ENCODE data around the gene RBMS3.
"Not testable (repeated sequence)": the region's sequence is repeated elsewhere in the genome, so short reads cannot be mapped to it uniquely, and the experiment has no call there.

The RBMS3 gene

DNA sequence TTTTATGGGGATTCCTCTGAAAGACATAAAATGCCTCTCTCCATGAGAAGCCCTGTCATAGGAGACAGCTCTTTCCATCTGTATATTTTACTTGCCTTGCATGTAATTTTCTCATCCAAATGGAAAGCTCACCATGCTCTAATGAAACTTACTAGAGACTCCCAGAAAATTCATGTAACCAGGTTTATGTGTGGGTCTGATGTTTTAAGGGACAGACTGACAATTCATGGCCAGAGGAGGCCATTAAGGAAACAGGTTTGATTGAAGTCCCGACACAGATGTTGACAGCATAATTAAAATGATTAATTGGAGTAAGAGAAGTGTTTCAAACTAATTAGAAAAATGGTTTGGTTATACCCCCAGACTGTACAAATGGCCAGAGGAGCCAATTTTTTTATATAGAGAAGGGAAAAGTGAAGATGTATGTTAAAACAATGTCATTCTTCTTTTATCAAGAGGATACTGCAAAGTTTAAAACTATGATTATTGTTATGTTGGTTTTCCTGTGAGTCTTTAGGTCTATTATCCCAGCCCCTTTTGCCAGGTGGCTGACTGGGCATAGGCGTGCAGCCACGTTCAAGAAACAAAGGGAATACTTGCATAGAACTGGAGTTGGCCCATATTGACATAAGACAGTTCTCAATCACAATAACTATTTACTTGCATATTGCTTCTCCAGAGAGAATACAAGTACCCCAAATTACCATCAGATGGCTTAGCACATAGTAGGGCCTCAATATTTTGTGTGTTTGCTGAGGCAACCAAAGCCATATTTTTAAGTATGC, 64.8 kb downstream of the RBMS3 start:
- no peak for DNase-seq

DNA sequence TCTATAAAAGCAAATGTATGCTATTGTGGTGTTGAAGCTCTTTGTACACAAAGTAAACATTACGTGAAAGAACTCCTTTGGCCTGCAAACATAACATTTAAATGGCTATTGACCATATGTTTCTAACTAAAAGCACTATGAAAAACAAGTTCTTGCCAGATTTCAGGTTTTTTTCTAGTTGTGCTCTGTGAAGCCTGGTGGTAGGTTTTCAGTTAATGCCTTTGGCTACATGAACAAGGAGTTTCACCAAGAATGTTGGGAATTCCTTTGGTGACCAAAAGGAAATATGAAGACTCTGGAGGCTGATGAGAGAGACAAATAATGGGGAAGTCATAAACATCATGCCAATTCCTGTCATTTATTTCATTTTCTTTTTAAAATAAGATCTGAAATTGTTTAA, 66.0 kb downstream of the RBMS3 start:
- DNase-seq = no peak

GRCh38 chr3:29347412-29347811, 66.5 kb downstream of the RBMS3 start:
- DNase-seq = no peak

GRCh38 chr3:29348316-29348715, 67.4 kb downstream of the RBMS3 start:
- DNase-seq = no peak

DNA sequence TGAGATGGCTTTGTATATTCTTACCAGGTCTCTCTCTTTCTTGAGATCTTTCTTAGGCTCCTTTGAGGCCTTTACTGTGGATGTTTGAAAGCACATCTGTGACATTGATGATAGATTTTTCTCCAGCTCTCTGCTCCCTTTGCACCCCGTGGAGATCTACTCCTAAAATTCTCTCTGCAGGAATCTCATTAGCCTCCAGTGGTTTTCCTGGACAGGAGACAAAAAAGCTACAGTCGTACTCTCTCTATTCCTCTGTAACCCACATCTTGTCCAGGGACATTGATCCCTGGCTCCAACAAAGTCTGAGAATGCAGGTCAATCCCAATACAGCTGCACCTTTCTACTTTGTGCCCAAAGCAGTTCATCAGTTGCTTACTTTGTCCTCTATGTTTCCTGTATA, 68.2 kb downstream of the RBMS3 start:
- no peak for DNase-seq

GRCh38 chr3:29353807-29354206, 72.9 kb downstream of the RBMS3 start:
- no peak for DNase-seq

- no peak for DNase-seq
These were observed 74.0 kb downstream of the RBMS3 start for GRCh38 chr3:29354894-29355293.

DNA sequence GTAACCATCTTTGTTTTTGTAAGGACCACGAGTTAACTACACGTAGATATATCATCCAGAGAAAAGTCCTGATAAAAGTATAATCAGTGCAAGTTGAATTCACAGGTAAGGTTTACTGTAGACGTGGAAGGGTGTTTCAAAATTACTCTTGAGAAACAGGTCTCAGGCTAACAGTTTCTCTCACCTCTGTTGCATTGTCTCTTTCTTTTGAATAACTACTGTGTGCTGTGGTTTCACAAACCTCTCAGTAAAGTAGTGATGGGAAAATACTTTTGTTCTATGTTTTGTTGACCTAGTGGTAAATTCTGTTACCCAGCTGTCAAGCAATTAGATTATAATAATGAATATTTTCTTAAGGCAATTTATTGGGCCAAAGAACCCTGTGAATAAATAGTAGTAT, 75.2 kb downstream of the RBMS3 start:
- no peak for DNase-seq

DNA sequence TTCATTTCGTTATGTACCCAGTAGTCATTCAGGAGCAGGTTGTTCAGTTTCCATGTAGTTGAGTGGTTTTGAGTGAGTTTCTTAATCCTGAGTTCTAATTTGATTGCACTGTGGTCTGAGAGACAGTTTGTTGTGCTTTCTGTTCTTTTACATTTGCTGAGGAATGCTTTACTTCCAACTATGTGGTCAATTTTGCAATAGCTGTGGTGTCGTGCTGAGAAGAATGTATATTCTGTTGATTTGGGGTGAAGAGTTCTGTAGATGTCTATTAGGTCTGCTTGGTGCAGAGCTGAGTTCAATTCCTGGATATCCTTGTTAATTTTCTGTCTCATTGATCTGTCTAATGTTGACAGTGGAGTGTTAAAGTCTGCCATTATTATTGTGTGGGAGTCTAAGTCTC, 79.4 kb downstream of the RBMS3 start:
- not testable (repeated sequence) for DNase-seq

DNA sequence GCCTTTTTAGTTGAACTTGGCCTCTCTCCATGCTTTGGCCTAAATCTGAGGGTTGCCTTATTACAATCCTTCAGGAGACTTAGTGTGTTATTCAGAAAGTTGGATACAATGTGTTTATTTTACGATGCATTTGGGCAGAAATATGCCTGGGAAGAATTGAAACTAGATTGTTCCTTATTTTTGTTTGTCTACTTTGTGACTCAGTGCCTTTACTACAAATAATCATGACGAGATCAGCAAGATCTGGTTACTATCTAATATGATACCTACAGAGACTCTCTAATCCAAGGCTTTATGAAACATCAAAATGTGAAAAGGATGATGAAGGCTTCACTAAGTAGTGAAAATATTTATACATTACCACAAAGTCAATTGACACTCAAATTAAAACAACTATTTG, 82.2 kb downstream of the RBMS3 start:
- no peak for DNase-seq

- DNase-seq = no peak
These were observed 89.2 kb downstream of the RBMS3 start for GRCh38 chr3:29370021-29370420.

- DNase-seq = no peak
These were observed 89.9 kb downstream of the RBMS3 start for GRCh38 chr3:29370476-29371420.

- no peak for DNase-seq
These were observed 92.3 kb downstream of the RBMS3 start for GRCh38 chr3:29373131-29373680.

GRCh38 chr3:29374226-29374625, 93.4 kb downstream of the RBMS3 start:
- no peak for DNase-seq

GRCh38 chr3:29379097-29379496, 98.2 kb downstream of the RBMS3 start:
- no peak for DNase-seq

GRCh38 chr3:29381595-29381994, 100.7 kb downstream of the RBMS3 start:
- DNase-seq = no peak

GRCh38 chr3:29382409-29382808, 101.5 kb downstream of the RBMS3 start:
- DNase-seq = no peak

DNA sequence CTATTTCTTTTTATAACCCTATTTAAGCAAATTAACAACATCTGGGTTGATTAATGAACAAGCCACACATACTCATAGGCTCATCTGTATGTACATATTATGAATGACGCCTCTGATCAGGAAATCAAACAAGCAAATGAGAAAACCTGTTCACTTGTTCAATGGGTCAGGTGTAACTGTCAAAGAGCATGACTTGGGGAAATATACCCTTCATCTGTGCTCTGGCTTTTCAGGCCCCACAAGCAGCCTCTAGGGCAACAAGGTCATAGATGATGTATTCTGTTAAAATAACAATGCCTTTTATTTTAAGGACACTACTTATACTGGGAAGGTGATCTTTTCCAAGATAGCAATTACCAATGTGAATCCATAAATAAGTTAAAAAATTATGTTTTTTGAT, 102.0 kb downstream of the RBMS3 start:
- no peak for DNase-seq

DNA sequence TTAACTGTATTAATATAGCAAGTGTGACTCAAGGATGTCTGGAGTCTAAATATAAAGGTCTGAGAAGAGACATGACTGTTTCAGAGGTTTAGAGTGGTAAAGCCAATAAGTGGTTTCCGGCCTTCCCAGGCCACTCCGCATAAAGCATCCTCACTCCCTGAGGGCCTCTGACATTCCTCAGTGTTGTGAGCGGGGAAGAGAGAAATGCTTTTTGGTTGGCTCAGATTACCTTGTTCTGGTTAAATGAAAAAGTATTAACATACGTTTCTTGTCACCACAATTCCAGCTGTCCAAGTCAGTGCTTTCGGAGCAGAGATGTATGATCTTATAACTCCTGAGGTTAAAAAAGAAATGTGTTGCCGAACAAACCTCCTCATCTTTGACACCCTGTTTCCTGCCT, 103.8 kb downstream of the RBMS3 start:
- no peak for DNase-seq

GRCh38 chr3:29385046-29385830, 104.4 kb downstream of the RBMS3 start:
- no peak for DNase-seq

GRCh38 chr3:29389362-29389761, 108.5 kb downstream of the RBMS3 start:
- DNase-seq = no peak

DNA sequence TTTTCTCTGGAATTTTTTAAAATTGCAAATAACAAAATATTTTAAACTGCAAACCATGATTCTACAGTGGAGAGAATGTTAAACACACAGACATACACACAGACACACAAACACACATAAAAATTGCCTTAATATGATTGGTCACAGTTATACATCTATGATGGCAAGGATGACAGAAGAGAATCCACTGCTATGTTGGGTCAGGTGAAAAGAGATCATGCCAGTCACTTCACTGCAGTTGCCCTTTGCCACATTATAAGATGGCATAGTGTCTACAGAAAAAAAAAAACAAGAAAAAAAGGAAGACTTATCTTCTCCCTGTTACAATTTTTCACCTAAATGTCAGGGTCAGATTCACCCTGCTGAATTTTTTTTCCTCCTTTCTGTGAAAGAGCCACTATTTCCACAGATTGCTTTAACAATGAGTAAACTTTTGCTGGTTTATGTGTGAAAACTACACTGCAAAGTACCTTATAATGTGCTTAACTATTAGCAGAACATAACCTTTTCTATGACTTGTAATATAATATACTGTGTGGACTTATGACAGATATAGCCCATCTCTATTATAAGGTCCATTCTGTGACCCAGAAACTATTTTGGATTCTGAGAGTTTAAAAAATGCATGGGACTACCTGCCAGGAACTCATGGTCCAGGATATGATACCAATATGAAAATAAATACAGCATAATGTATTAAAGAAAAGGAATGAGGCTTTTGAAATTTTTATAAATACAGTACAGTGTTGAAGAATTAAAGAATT, 111.9 kb downstream of the RBMS3 start:
- no peak for DNase-seq
